Coronary artery (tissue), 2 donors: ENCODE data around the gene DCST2.

Experiments
- DNase-seq: peaks from one replicate; pipeline ENCODE4 v3.0.0-alpha.2; 2017; ENCODE audit warnings: low spot score
- H3K27ac ChIP-seq, 2 donors: fragments of 200-600 bp; sonication (generic); one replicate each; pipeline ENCODE4 v1.5.1; 2016 to 2019
- H3K4me3 ChIP-seq: fragments of 200-600 bp; sonication (generic); 2 replicates; pipeline ENCODE4 v1.5.1; 2016; ENCODE audit warnings: mild to moderate bottlenecking, moderate library complexity
- TF ChIP-seq, protein P1 (sequence below): fragments of 200-600 bp; sonication (generic); IDR thresholded peaks from one replicate; pipeline ENCODE4 v1.5.1; 2019; ENCODE audit warnings: antibody characterized with exemption

The DCST2 gene

DNA sequence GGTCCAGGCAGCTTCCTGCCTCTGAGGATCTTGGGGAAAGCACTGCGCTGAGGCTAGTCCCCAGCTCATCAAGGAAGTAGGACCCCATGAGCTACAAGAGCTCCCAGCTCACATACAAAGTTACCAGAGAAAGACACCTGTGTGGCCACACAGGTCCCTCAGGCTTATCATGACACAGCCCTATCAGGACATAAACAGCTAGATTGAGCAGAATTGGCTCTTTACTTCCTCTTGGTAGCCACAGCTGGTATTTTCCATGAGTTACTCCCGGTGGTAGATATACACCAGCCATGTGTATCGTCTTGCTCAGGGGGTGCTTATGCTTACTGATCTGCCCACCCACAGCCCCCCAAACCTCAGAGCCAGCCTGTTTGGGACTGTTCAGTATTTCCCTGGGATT, 39.0 kb downstream of the DCST2 start:
- H3K4me3 ChIP-seq, result no peak overlapping the region
- DNase-seq, result no peak
- TF ChIP-seq, protein P1, sequence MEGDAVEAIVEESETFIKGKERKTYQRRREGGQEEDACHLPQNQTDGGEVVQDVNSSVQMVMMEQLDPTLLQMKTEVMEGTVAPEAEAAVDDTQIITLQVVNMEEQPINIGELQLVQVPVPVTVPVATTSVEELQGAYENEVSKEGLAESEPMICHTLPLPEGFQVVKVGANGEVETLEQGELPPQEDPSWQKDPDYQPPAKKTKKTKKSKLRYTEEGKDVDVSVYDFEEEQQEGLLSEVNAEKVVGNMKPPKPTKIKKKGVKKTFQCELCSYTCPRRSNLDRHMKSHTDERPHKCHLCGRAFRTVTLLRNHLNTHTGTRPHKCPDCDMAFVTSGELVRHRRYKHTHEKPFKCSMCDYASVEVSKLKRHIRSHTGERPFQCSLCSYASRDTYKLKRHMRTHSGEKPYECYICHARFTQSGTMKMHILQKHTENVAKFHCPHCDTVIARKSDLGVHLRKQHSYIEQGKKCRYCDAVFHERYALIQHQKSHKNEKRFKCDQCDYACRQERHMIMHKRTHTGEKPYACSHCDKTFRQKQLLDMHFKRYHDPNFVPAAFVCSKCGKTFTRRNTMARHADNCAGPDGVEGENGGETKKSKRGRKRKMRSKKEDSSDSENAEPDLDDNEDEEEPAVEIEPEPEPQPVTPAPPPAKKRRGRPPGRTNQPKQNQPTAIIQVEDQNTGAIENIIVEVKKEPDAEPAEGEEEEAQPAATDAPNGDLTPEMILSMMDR, result no peak
- no peak overlapping the region for H3K27ac ChIP-seq

DNA sequence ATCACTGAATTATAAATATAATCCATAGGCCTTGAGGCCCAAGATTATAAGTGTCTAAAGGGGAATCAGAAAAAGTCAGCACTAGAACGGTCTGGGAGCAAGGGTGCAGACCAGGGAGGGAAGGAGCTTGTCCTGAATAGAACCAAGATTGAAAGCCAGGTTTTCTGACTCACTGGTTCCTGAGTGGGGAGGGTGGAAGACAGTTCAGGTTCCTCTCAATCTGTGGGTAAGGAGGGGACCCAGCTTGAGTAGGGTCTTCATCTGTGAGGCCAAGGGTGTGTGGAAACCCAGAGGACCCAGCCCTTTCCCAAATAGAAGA, 39.4 kb downstream of the DCST2 start:
- Histone ChIP-seq H3K27ac (no peak overlapping the region), H3K4me3 (no peak overlapping the region)
- DNase-seq, result no peak
- TF ChIP-seq, protein P1, result no peak

DNA sequence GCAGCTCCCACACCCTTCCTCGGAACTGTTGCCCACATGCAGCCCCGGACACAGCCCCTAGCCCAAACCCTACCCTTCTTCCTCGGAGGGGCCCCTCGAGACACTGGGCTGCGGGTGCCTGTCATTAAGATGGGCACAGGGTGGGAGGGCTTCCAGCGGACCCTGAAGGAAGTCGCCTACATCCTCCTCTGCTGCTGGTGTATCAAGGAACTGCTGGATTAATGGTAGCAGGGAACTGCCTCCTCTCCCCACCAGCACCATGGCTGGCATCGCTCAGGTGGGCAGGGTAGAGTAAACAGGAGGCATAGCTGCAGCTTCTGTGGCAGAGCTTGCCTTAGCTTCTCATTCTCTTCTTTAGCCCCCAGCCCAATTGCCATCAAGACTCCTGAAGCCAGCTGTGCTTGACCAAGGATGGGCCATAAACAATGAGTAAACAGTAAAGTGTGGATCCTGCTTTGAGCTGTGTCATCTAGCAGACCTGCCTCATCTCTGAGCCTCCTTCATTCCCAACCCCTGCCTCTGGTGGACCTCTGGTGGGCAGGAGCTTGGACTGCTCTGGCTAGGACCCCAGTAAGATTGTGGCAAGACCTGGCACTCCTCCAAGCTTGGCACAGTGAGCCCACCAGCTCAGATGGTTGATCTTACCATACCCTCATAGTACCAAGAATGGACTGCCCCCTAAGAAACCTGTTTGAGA, 39.9 kb downstream of the DCST2 start, which contains the start of gene LENEP:
Gene LENEP, plus strand, starts transcription at position 15 of the 697 bp plus-strand sequence. Its CDS starts 22 bp downstream, at position 37.
- H3K27ac ChIP-seq, result no peak within 1 kb of the TSS
- DNase-seq, result no peak
- no peak within 1 kb of the TSS for H3K4me3 ChIP-seq
- TF ChIP-seq, protein P1, result no peak

DNA sequence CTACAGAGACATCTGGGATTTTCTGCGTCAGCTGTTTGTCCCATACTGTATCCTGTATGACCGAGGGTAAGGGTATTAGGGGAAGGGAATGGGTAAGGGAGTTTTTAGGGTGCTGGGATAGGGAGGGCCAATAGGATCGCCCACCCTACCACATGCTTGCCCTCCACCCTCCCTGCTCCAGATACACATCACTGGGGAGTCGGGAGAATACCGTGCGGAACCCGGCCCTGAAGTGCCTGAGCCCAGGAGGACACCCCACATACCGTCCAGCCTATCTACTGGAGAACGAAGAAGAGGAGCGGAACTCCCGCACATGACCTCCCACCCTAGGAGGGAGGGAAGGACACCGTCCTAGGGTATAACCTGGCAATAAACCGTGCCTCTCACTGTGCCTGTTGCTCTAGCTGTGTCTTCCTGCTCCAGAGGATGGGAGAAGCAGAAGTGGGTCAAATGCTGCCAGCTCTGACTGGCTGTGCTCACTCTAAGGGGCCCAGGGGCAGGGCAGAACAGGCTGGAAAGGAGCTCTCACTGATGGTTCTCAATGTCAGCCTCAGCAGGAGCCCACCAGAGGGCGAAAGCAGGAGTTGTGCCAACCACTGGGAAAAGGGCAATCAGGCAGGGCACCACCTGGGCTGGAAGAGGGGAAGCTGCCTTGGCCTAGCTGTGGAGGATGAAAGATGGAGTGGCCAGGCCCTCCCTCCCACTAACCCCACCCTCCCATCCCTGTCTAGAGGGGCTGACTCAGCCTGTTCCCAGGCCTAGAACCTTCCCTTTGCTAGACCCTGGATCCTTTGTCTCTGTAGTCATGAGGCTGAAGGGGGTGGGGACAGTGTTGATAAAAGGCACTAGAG, 40.6 kb downstream of the DCST2 start:
- Histone ChIP-seq H3K27ac (no peak overlapping the region), H3K4me3 (no peak overlapping the region)
- TF ChIP-seq, protein P1, result no peak
- no peak for DNase-seq

DNA sequence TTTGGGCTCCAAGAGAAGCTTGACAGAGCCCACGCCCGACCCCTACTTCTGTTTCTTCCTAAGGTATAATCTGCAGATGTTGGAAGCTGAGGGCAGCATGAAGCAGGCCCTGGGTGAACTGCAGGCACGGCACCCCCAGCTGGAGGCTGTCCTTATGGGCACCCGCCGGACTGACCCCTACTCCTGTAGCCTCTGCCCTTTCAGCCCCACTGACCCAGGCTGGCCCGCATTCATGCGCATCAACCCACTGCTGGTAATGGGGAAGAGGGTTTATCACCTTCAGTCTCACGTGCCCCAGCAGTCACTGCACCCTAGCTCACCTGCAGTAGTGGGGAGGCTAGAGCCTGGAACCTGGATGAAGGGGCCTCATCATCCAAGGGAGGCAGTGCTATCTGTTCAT, 43.3 kb downstream of the DCST2 start:
- no peak for DNase-seq
- H3K27ac ChIP-seq, result no peak overlapping the region
- TF ChIP-seq, protein P1, result no peak
- H3K4me3 ChIP-seq, result no peak overlapping the region

DNA sequence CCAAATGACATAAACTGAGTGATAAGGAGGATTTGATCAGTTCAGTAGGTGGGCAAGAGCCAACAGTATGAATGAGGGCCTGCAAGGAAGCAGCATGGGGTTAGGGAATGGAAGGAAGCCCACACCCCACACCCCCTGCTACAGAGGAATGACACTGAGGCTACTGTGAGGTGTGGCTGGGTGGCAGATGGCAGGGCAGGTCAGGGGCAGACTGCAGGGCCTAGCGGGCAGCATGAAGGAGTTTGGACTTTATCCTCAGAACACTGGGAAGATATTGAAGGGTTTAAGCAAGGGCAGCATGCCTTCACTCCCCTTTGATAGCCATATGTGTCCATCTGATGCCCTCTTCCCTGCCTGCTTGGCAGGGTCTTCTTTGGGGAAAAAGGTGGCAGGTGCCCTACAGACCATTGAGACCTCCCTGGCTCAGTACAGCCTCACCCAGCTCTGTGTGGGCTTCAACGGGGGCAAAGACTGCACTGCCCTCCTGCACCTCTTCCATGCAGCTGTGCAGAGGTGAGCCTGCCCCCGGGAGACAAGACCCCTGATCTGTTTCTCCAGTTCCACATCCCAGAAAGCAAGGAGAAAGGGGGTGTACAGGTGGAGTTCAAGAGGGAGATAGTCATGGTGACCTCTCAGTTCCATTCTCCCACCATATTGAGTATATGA, 44.3 kb downstream of the DCST2 start:
- DNase-seq, result no peak
- TF ChIP-seq, protein P1, result no peak

More for the DNA sequence above, 44.3 kb downstream of the DCST2 start:
- Histone ChIP-seq H3K4me3 (no peak overlapping the region), H3K27ac (no peak overlapping the region)
